Panc1 (cell line): ENCODE measurements around the gene SLC29A2.

Experiments
- POLR2AphosphoS5 ChIP-seq: IDR thresholded peaks from 2 replicates; pipeline ENCODE4 v1.6.1; 2012; ENCODE audit warnings: mild to moderate bottlenecking, low read depth, low read length, moderate library complexity
- TF ChIP-seq, protein P1 (sequence below): fragments of 450-650 bp; IDR thresholded peaks from 2 replicates; pipeline ENCODE4 v1.5.1; 2017; ENCODE audit warnings: mild to moderate bottlenecking
- TF ChIP-seq, protein P2 (sequence below), 2 experiments: IDR thresholded peaks; 2 replicates each; pipeline ENCODE4 v1.6.1; 2011 to 2012; ENCODE audit warnings: low read depth in 2 of 2, control low read depth in 1 of 2, low read length in 1 of 2, mild to moderate bottlenecking in 1 of 2, moderate library complexity in 1 of 2; ENCODE audit not compliant: insufficient read depth in 1 of 2

DNA sequence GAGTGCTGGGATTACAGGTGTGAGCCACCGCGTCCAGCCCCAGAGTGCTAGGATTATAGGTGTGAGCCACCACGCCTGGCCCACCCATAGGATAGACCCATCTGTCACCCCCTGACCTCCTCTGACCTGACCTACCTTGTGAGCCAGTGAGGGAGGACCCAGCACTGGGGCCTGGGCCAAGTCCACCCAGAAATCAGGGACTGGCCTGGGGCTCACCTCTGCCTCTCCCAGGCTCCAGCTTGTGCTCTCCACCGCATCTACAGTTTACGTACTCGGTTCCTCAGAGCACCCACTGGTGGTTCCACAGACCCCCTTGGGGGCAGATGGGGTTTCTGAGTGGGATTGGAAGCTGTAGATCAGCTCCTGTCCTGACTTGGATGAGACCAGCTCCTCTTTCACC lies 6.4 kb downstream of the SLC29A2 start:
- TF ChIP-seq POLR2AphosphoS5: no peak
- TF ChIP-seq, protein P1, sequence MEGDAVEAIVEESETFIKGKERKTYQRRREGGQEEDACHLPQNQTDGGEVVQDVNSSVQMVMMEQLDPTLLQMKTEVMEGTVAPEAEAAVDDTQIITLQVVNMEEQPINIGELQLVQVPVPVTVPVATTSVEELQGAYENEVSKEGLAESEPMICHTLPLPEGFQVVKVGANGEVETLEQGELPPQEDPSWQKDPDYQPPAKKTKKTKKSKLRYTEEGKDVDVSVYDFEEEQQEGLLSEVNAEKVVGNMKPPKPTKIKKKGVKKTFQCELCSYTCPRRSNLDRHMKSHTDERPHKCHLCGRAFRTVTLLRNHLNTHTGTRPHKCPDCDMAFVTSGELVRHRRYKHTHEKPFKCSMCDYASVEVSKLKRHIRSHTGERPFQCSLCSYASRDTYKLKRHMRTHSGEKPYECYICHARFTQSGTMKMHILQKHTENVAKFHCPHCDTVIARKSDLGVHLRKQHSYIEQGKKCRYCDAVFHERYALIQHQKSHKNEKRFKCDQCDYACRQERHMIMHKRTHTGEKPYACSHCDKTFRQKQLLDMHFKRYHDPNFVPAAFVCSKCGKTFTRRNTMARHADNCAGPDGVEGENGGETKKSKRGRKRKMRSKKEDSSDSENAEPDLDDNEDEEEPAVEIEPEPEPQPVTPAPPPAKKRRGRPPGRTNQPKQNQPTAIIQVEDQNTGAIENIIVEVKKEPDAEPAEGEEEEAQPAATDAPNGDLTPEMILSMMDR: no peak
- TF ChIP-seq, protein P2, sequence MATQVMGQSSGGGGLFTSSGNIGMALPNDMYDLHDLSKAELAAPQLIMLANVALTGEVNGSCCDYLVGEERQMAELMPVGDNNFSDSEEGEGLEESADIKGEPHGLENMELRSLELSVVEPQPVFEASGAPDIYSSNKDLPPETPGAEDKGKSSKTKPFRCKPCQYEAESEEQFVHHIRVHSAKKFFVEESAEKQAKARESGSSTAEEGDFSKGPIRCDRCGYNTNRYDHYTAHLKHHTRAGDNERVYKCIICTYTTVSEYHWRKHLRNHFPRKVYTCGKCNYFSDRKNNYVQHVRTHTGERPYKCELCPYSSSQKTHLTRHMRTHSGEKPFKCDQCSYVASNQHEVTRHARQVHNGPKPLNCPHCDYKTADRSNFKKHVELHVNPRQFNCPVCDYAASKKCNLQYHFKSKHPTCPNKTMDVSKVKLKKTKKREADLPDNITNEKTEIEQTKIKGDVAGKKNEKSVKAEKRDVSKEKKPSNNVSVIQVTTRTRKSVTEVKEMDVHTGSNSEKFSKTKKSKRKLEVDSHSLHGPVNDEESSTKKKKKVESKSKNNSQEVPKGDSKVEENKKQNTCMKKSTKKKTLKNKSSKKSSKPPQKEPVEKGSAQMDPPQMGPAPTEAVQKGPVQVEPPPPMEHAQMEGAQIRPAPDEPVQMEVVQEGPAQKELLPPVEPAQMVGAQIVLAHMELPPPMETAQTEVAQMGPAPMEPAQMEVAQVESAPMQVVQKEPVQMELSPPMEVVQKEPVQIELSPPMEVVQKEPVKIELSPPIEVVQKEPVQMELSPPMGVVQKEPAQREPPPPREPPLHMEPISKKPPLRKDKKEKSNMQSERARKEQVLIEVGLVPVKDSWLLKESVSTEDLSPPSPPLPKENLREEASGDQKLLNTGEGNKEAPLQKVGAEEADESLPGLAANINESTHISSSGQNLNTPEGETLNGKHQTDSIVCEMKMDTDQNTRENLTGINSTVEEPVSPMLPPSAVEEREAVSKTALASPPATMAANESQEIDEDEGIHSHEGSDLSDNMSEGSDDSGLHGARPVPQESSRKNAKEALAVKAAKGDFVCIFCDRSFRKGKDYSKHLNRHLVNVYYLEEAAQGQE (IDR thresholded peaks at IDR 0.05; ENCODE audit: insufficient read depth in 1 of 2, low read depth in 2 of 2, low read length in 1 of 2): no peak
